ENCODE results near the gene SKIDA1.

SKIDA1 gene

GRCh38 chr10:21475393-21475792 lies 50.1 kb downstream of the SKIDA1 start:
- no peak for DNase-seq

GRCh38 chr10:21473541-21473940 lies 51.9 kb downstream of the SKIDA1 start:
- DNase-seq, result no peak

- DNase-seq, result no peak
These were observed 52.3 kb downstream of the SKIDA1 start for GRCh38 chr10:21473135-21473534.

- DNase-seq, result no peak
These were observed 57.4 kb downstream of the SKIDA1 start for GRCh38 chr10:21468086-21468485.

- DNase-seq, result no peak
These were observed 57.8 kb downstream of the SKIDA1 start for GRCh38 chr10:21467633-21468032.

GRCh38 chr10:21464134-21464533 lies 61.3 kb downstream of the SKIDA1 start:
- DNase-seq, result no peak
